NB4 (cell line): ENCODE results near the gene RRAGB.

Source experiments
- DNase-seq: peaks from one replicate; pipeline ENCODE4 v3.0.0; 2010; ENCODE audit warnings: low read depth
- H3K4me3 ChIP-seq: one replicate; pipeline ENCODE4 v1.5.1; 2011; ENCODE audit warnings: mild to moderate bottlenecking, low read depth, low read length, moderate library complexity
- MYC ChIP-seq: IDR thresholded peaks from 2 replicates; pipeline ENCODE4 v1.6.1; 2011; ENCODE audit warnings: low read depth, low read length
- POLR2A ChIP-seq: IDR thresholded peaks from 2 replicates; pipeline ENCODE4 v1.6.1; 2011; ENCODE audit warnings: mild to moderate bottlenecking; ENCODE audit not compliant: insufficient read length; ENCODE audit errors: extremely low read depth
- TF ChIP-seq, protein P1 (sequence below): IDR thresholded peaks from one replicate; pipeline ENCODE4 v1.5.1; 2012; ENCODE audit warnings: low read depth, low read length
- TF ChIP-seq, protein P2 (sequence below): IDR thresholded peaks from 2 replicates; pipeline ENCODE4 v1.6.1; 2011; ENCODE audit warnings: low read depth, low read length

Gene RRAGB

DNA sequence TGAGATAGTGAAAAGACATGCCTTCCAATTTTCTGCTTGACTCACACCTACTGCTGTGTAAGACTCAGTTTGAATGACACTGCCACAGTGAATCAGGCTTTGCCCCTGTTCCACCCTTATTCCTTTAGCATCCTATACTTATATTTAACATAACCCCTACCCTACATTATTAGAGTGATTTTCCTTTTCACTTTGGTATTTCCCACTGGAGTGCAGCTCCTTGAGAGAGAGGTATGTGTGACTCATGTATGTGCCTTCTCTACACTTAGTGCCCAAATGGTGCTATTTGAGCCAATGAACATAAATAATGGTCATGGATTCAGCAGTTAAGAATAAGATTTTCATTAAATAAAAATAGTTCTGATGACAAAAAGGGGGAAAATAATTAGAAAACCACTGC is 69.5 kb downstream of the RRAGB start:
- TF ChIP-seq POLR2A = no peak
- DNase-seq = no peak
- H3K4me3 ChIP-seq = no peak overlapping the region

DNA sequence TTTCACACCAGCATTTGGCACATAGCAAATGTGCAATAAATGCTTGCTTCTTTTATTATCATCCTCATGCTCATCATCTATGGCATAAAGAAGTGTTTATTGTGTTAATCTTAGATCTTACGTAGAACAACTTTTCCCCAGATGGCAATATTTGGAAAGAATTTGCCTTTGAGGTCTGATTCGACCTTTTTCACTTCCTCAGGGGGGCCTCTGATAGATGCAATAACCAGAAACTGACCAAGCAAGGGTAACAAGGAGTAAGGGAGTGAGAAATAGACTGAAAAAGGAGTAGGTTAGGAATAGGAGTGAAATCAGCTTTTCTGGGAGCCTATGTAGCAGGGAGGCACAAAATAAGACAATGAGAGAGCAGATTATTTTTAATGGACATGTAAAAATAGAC is 70.2 kb downstream of the RRAGB start:
- DNase-seq = no peak
- TF ChIP-seq, protein P1, sequence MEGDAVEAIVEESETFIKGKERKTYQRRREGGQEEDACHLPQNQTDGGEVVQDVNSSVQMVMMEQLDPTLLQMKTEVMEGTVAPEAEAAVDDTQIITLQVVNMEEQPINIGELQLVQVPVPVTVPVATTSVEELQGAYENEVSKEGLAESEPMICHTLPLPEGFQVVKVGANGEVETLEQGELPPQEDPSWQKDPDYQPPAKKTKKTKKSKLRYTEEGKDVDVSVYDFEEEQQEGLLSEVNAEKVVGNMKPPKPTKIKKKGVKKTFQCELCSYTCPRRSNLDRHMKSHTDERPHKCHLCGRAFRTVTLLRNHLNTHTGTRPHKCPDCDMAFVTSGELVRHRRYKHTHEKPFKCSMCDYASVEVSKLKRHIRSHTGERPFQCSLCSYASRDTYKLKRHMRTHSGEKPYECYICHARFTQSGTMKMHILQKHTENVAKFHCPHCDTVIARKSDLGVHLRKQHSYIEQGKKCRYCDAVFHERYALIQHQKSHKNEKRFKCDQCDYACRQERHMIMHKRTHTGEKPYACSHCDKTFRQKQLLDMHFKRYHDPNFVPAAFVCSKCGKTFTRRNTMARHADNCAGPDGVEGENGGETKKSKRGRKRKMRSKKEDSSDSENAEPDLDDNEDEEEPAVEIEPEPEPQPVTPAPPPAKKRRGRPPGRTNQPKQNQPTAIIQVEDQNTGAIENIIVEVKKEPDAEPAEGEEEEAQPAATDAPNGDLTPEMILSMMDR = no peak
- TF ChIP-seq MYC (no peak), POLR2A (no peak)
- TF ChIP-seq, protein P2, sequence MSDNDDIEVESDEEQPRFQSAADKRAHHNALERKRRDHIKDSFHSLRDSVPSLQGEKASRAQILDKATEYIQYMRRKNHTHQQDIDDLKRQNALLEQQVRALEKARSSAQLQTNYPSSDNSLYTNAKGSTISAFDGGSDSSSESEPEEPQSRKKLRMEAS = no peak
- no peak overlapping the region for H3K4me3 ChIP-seq

DNA sequence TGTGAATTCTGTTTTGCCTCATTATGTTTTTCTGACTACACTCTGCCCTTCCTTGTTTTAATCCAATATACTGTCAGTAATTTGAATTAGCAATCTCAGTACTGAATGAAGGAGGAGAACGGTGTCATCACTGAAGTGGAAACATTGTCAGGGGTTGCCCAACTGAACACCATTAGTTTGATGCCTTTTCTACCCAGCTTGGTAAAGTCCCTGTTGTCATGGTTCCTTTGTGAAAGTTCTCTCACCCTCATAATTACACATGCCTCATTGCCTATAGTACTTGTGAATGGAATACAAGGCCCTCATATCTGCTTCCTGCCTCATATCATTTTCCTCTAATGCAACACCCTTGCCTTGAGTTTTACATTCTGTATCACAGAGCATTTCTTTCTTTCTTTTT is 76.9 kb downstream of the RRAGB start:
- no peak overlapping the region for H3K4me3 ChIP-seq
- DNase-seq = no peak
- TF ChIP-seq, protein P2 = no peak
- TF ChIP-seq, protein P1 = no peak

DNA sequence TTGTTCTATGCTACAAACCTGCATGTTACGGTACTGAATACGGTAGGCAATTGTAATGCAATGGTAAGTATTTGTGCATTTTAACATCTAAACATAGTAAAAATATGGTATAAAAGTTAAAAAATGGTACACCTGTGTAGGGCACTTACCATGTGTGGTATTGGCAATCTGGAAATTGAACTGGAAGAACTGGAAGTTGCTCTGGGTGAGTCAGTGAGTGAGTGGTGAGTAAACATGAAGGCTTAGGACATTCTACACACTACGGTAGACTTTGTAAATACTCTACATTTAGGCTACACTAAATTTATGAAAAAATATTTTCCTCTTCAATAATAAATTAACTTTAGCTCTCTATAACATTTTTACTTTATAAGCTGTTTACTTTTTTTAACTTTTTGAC is 78.9 kb downstream of the RRAGB start:
- TF ChIP-seq, protein P1 = no peak
- no peak for TF ChIP-seq MYC
- DNase-seq = no peak

DNA sequence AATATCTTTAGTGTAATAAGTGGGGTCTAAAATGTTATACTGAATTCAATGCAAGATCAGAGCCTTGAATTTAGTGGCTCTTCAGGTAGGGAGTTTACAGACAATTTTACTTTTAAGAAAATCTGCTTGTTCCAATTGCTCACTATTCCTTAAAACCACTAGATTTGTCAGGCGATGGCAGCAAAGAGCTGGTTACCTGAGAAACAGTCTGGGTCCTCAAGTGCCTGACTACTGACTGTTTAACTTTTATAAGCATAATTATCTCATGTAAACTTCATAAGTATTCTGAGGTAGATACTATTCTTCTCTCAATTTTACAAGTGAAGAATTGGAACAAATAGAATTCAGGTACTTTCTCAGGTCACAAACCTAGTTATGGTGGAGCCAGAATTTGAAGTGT is 84.3 kb downstream of the RRAGB start:
- TF ChIP-seq MYC (no peak), POLR2A (no peak)
- TF ChIP-seq, protein P2 = no peak
- TF ChIP-seq, protein P1 = no peak
- H3K4me3 ChIP-seq = no peak overlapping the region
- DNase-seq = no peak

More for the DNA sequence above, 78.9 kb downstream of the RRAGB start:
- H3K4me3 ChIP-seq = no peak overlapping the region
